Effector memory CD4-positive, alpha-beta T cell (primary cell): Measurements from ENCODE around the gene TBC1D5.
"Not testable (repeated sequence)": the region's sequence is repeated elsewhere in the genome, so short reads cannot be mapped to it uniquely, and the experiment has no call there.

ENCODE experiments used
- DNase-seq, 3 donors: peaks; one replicate each; pipeline ENCODE4 v3.0.0-alpha.2; 2020
- H3K27ac ChIP-seq: 2 replicates; pipeline ENCODE4 v1.7.0; 2013; ENCODE audit warnings: mild to moderate bottlenecking, low read length, moderate library complexity; ENCODE audit not compliant: insufficient read depth, poor library complexity, severe bottlenecking
- H3K27me3 ChIP-seq: replicated peaks from 2 replicates; pipeline ENCODE4 v1.7.0; 2013; ENCODE audit warnings: mild to moderate bottlenecking, low read length; ENCODE audit not compliant: insufficient read depth, control insufficient read depth, poor library complexity, severe bottlenecking
- H3K36me3 ChIP-seq: 2 replicates; pipeline ENCODE4 v1.7.0; 2013; ENCODE audit warnings: mild to moderate bottlenecking, low read length, moderate library complexity; ENCODE audit not compliant: control insufficient read depth, insufficient read depth
- H3K4me1 ChIP-seq: 2 replicates; pipeline ENCODE4 v1.7.0; 2013; ENCODE audit warnings: low read length, mild to moderate bottlenecking; ENCODE audit not compliant: control insufficient read depth, insufficient read depth, poor library complexity, severe bottlenecking
- H3K4me3 ChIP-seq: 2 replicates; pipeline ENCODE4 v1.7.0; 2013; ENCODE audit warnings: low read length, low read depth, mild to moderate bottlenecking; ENCODE audit not compliant: insufficient read depth, poor library complexity, severe bottlenecking
- H3K9me3 ChIP-seq: 2 replicates; pipeline ENCODE4 v1.7.0; 2013; ENCODE audit warnings: mild to moderate bottlenecking, low read length, moderate library complexity; ENCODE audit not compliant: control insufficient read depth

Gene TBC1D5

GRCh38 chr3:17692846-17693669 is 49.4 kb downstream of the TBC1D5 start:
- H3K9me3 ChIP-seq, H3K27me3 ChIP-seq, H3K4me1 ChIP-seq, H3K36me3 ChIP-seq, H3K27ac ChIP-seq: not testable (repeated sequence)
- DNase-seq: peak; percentile 8 to 39 (median 28)
- H3K4me3 ChIP-seq: peak overlapping the region; percentile 1

- Histone ChIP-seq H3K9me3 (no peaks in the 10 kb centered on the region), H3K36me3 (no peaks in the 10 kb centered on the region), H3K27me3 (no peaks in the 10 kb centered on the region), H3K4me3 (no peak overlapping the region), H3K4me1 (no peaks in the 10 kb centered on the region), H3K27ac (no peak overlapping the region)
- no peak for DNase-seq
These were observed 54.9 kb downstream of the TBC1D5 start for GRCh38 chr3:17687566-17687965.

GRCh38 chr3:17686613-17687012 is 55.8 kb downstream of the TBC1D5 start:
- Histone ChIP-seq H3K4me1 (no peaks in the 10 kb centered on the region), H3K4me3 (no peak overlapping the region), H3K9me3 (no peaks in the 10 kb centered on the region), H3K27me3 (no peaks in the 10 kb centered on the region), H3K36me3 (no peaks in the 10 kb centered on the region), H3K27ac (no peak overlapping the region)
- no peak for DNase-seq

GRCh38 chr3:17683542-17684207 is 58.8 kb downstream of the TBC1D5 start:
- no peak for DNase-seq
- no peaks in the 10 kb centered on the region for H3K9me3 ChIP-seq
- no peaks in the 10 kb centered on the region for H3K4me1 ChIP-seq
- no peak overlapping the region for H3K27ac ChIP-seq
- no peaks in the 10 kb centered on the region for H3K36me3 ChIP-seq
- H3K27me3 ChIP-seq: no peaks in the 10 kb centered on the region
- no peak overlapping the region for H3K4me3 ChIP-seq

- Histone ChIP-seq H3K36me3 (no peaks in the 10 kb centered on the region), H3K4me3 (no peak overlapping the region), H3K4me1 (no peaks in the 10 kb centered on the region), H3K27me3 (no peaks in the 10 kb centered on the region), H3K27ac (no peak overlapping the region), H3K9me3 (no peaks in the 10 kb centered on the region)
- no peak for DNase-seq
These were observed 61.9 kb downstream of the TBC1D5 start for GRCh38 chr3:17680530-17680929.

GRCh38 chr3:17678116-17678741 is 64.2 kb downstream of the TBC1D5 start:
- Histone ChIP-seq H3K36me3 (no peaks in the 10 kb centered on the region), H3K4me1 (no peaks in the 10 kb centered on the region), H3K27ac (no peak overlapping the region), H3K9me3 (no peaks in the 10 kb centered on the region), H3K4me3 (no peak overlapping the region), H3K27me3 (no peaks in the 10 kb centered on the region)
- no peak for DNase-seq

- no peaks in the 10 kb centered on the region for H3K36me3 ChIP-seq
These were observed 68.2 kb downstream of the TBC1D5 start for GRCh38 chr3:17674082-17674686.

GRCh38 chr3:17672506-17672905 is 69.9 kb downstream of the TBC1D5 start:
- no peak overlapping the region for H3K4me3 ChIP-seq
- H3K4me1 ChIP-seq: no peaks in the 10 kb centered on the region
- H3K27ac ChIP-seq: no peak overlapping the region
- H3K27me3 ChIP-seq: no peaks in the 10 kb centered on the region
- H3K36me3 ChIP-seq: no peaks in the 10 kb centered on the region
- DNase-seq: no peak
- no peaks in the 10 kb centered on the region for H3K9me3 ChIP-seq

More at GRCh38 chr3:17674082-17674686, 68.2 kb downstream of the TBC1D5 start:
- no peak overlapping the region for H3K27ac ChIP-seq
- no peak overlapping the region for H3K4me3 ChIP-seq
- H3K4me1 ChIP-seq: no peaks in the 10 kb centered on the region
- no peaks in the 10 kb centered on the region for H3K9me3 ChIP-seq
- H3K27me3 ChIP-seq: no peaks in the 10 kb centered on the region
- no peak for DNase-seq

GRCh38 chr3:17670749-17671148 is 71.7 kb downstream of the TBC1D5 start:
- no peaks in the 10 kb centered on the region for H3K27me3 ChIP-seq
- H3K27ac ChIP-seq: no peak overlapping the region
- no peaks in the 10 kb centered on the region for H3K4me1 ChIP-seq
- no peak overlapping the region for H3K4me3 ChIP-seq
- H3K36me3 ChIP-seq: no peaks in the 10 kb centered on the region
- DNase-seq: no peak
- H3K9me3 ChIP-seq: no peaks in the 10 kb centered on the region

- no peak for DNase-seq
- H3K4me1 ChIP-seq: no peaks in the 10 kb centered on the region
- no peaks in the 10 kb centered on the region for H3K9me3 ChIP-seq
- H3K27me3 ChIP-seq: no peaks in the 10 kb centered on the region
- H3K27ac ChIP-seq: no peak overlapping the region
- no peak overlapping the region for H3K4me3 ChIP-seq
- no peaks in the 10 kb centered on the region for H3K36me3 ChIP-seq
These were observed 77.5 kb downstream of the TBC1D5 start for GRCh38 chr3:17664923-17665322.
